ENCODE data around the gene GAREM1. TPM values are rescaled to one million over a fixed set of nuclear protein-coding genes. Genes with fewer than 3 reads are reported as not detected.

GAREM1 gene
- total RNA-seq, 3 donors from 2014 or later: 14.5 to 29.0 (median 19.6) TPM

DNA sequence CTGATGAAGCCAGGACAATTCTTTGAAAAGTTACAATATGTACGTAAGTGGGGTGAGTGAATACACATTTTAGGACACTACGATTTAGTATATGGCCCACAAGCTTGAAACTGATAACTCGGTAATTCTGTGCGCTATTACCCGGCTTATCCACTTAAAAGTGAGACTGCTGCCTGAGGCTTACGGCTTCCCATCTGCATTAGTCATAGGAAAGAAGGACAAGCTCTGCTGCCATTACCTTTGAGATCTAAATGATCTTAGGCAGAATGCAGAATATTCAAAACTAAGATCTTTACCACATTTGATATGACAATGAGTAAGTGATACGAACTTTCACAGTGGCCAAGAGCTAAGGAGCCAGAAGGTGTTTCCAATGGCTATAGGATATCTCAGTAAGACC is 133.3 kb downstream of the GAREM1 start:
- H3K4me1 ChIP-seq (ENCODE audit: low read depth): no peaks in the 10 kb centered on the region
- no peaks in the 10 kb centered on the region for H3K9me3 ChIP-seq
- no peak overlapping the region for H3K4me3 ChIP-seq
- no peaks in the 10 kb centered on the region for H3K36me3 ChIP-seq (ENCODE audit: low read depth)
- DNase-seq: no peak
- TF ChIP-seq, protein P1, sequence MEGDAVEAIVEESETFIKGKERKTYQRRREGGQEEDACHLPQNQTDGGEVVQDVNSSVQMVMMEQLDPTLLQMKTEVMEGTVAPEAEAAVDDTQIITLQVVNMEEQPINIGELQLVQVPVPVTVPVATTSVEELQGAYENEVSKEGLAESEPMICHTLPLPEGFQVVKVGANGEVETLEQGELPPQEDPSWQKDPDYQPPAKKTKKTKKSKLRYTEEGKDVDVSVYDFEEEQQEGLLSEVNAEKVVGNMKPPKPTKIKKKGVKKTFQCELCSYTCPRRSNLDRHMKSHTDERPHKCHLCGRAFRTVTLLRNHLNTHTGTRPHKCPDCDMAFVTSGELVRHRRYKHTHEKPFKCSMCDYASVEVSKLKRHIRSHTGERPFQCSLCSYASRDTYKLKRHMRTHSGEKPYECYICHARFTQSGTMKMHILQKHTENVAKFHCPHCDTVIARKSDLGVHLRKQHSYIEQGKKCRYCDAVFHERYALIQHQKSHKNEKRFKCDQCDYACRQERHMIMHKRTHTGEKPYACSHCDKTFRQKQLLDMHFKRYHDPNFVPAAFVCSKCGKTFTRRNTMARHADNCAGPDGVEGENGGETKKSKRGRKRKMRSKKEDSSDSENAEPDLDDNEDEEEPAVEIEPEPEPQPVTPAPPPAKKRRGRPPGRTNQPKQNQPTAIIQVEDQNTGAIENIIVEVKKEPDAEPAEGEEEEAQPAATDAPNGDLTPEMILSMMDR (IDR thresholded peaks at IDR 0.05): no peak
- intact Hi-C loops (cut with DNase I, micrococcal nuclease): no loop called here
- ATAC-seq: no peak

DNA sequence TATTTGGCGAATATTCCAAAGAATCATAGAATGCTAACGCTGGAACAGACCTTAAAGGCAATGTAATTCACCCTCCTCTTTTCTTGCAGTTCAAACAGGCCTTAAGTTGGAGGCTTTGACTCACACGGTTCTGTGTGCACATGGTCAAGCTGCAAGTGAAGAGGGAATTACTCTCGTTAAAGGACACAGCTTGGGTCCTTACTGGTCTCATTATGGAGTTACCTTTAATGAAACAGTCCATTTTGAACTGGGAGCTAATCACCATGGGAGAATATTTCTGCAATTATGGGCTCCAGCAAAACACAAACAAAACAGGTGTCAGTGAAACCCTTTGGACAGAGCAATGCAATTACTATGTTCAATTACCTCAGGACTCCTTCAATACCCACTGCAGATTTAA is 135.5 kb downstream of the GAREM1 start:
- intact Hi-C loops (cut with DNase I, micrococcal nuclease): no loop called here
- DNase-seq (no peak), ATAC-seq (no peak)
- Histone ChIP-seq H3K4me1 (ENCODE audit: low read depth) (no peaks in the 10 kb centered on the region), H3K4me3 (no peak overlapping the region), H3K9me3 (no peaks in the 10 kb centered on the region), H3K36me3 (ENCODE audit: low read depth) (no peaks in the 10 kb centered on the region)
- TF ChIP-seq, protein P1 (IDR thresholded peaks at IDR 0.05): no peak

DNA sequence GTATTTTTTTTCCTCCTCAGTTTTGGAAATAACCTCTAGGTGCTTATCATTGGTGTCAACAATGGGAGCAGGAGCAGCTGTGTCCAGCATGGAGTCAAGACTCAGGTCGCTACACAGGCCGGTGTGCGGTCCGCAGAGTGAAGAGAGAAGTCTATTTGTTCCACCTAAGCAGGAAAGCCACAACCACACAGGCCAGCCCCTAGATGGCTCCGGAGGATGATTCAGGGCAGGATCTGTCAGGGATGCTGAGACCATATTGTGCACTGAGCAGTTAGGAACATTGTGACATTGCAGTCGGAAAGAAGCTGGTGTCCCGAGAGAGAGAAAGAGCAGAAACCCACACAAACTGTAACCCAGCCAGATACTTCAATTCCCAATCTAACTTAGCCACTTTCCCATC is 136.9 kb downstream of the GAREM1 start:
- Histone ChIP-seq H3K36me3 (ENCODE audit: low read depth) (no peaks in the 10 kb centered on the region), H3K9me3 (no peaks in the 10 kb centered on the region), H3K4me1 (ENCODE audit: low read depth) (no peaks in the 10 kb centered on the region), H3K4me3 (no peak overlapping the region)
- DNase-seq: no peak
- no peak for ATAC-seq
- intact Hi-C loops (cut with DNase I, micrococcal nuclease): no loop called here
- TF ChIP-seq, protein P1 (IDR thresholded peaks at IDR 0.05): no peak

DNA sequence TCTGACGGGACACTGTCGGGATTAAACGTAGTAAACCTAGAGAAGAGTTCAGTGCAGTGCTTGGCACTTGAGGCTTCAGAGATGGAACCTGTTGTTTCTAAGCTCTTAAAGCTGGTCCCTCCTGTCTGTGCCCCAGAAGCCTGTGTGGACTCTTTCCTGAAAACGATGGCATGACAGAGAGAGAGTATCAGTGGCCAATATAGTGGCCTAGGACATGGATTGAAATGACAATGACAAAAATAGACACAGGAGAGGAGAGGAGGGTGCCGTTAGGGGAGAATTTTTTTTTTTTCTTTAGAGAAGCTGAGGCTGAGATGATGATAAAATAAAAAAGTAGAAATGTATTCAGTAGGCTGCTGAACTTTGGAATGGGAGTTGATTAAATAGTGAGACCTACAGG is 138.0 kb downstream of the GAREM1 start:
- Histone ChIP-seq H3K9me3 (no peaks in the 10 kb centered on the region), H3K36me3 (ENCODE audit: low read depth) (no peaks in the 10 kb centered on the region), H3K4me1 (ENCODE audit: low read depth) (no peaks in the 10 kb centered on the region), H3K4me3 (no peak overlapping the region)
- TF ChIP-seq, protein P1 (IDR thresholded peaks at IDR 0.05): no peak
- ATAC-seq (no peak), DNase-seq (no peak)
- intact Hi-C loops (cut with DNase I, micrococcal nuclease): no loop called here

DNA sequence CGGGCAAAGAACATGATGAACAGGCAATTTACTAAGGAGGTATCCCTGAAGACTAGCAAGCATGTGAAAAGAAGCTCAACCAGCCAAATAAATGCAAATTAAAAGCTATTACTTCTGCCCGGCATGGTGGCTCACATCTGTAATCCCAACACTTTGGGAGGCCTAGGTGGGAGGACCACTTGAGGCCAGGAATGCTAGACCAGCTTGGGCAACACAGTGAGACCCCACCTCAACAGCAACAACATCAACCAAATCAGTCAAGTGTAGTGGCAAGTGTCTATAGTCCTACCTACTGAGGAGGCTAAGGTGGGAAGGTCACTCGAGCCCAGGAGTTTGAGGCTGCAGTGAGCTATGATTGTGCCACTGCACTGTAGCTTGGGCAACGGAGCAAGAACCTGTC is 141.7 kb downstream of the GAREM1 start:
- DNase-seq (no peak), ATAC-seq (no peak)
- Histone ChIP-seq H3K4me1 (ENCODE audit: low read depth) (no peaks in the 10 kb centered on the region), H3K36me3 (ENCODE audit: low read depth) (no peaks in the 10 kb centered on the region), H3K9me3 (no peaks in the 10 kb centered on the region), H3K4me3 (no peak overlapping the region)
- TF ChIP-seq, protein P1 (IDR thresholded peaks at IDR 0.05): no peak
- intact Hi-C loops (cut with DNase I, micrococcal nuclease): no loop called here

DNA sequence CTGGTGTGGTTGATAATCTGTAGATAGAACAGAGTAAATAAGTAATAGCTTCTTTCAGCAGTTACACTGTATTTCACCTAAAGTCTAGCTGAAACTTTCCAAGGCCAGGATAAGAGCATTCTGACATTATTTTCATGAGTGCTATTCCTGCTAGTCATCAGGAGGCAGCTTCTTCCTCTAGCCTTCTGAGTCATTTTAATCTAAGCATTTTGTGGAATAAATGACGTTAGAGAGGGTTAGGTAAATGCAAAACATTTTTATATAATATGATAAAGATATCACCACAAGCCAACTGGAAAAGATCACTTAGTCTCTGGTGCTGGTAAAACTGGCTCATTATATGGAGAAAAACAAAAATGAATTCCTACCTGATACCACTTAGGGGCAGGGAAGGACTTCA is 142.3 kb downstream of the GAREM1 start:
- H3K4me1 ChIP-seq (ENCODE audit: low read depth): no peaks in the 10 kb centered on the region
- no peak overlapping the region for H3K4me3 ChIP-seq
- no peaks in the 10 kb centered on the region for H3K36me3 ChIP-seq (ENCODE audit: low read depth)
- no peak for DNase-seq
- ATAC-seq: no peak
- intact Hi-C loops (cut with DNase I, micrococcal nuclease): no loop called here
- no peaks in the 10 kb centered on the region for H3K9me3 ChIP-seq
- TF ChIP-seq, protein P1 (IDR thresholded peaks at IDR 0.05): no peak

Measured in mucosa of descending colon (tissue), 3 donors.